Aorta (tissue), 5 donors: ENCODE results near the gene LRIT3. TPM values are rescaled to one million over a fixed set of nuclear protein-coding genes. Genes with fewer than 3 reads are reported as not detected.

Experiments
- ATAC-seq: fragments of 200-7000 bp; cut with Tn5 transposase; one replicate; pipeline ENCODE4 v1.9.1; 2022; ENCODE audit warnings: moderate library complexity; ENCODE audit not compliant: low FRiP score
- DNase-seq, 2 donors: peaks; one replicate each; pipeline ENCODE4 v3.0.0-alpha.2; 2020
- H3K27ac ChIP-seq, 2 donors: one replicate each; pipeline ENCODE4 v1.5.1; 2013; ENCODE audit warnings: low read length in 2 of 2, mild to moderate bottlenecking in 2 of 2, moderate library complexity in 2 of 2, control low read depth in 1 of 2, inconsistent platforms in 1 of 2, low read depth in 1 of 2
- H3K27me3 ChIP-seq, 2 donors: one replicate each; pipeline ENCODE4 v1.6.1; 2013; ENCODE audit warnings: control low read depth in 1 of 2, low read length in 1 of 2, mild to moderate bottlenecking in 1 of 2, moderate library complexity in 1 of 2; ENCODE audit not compliant: insufficient read depth in 2 of 2, control insufficient read depth in 1 of 2
- H3K36me3 ChIP-seq, 2 donors: one replicate each; pipeline ENCODE4 v1.6.1; 2013; ENCODE audit warnings: control low read depth in 1 of 2, low read length in 1 of 2, mild to moderate bottlenecking in 1 of 2; ENCODE audit not compliant: insufficient read depth in 2 of 2, control insufficient read depth in 1 of 2
- H3K4me1 ChIP-seq, 2 donors: one replicate each; pipeline ENCODE4 v1.6.1; 2013; ENCODE audit warnings: low read length in 2 of 2, control low read depth in 1 of 2, mild to moderate bottlenecking in 1 of 2, moderate library complexity in 1 of 2; ENCODE audit not compliant: insufficient read depth in 2 of 2, control insufficient read depth in 1 of 2
- H3K4me3 ChIP-seq, 2 donors: one replicate each; pipeline ENCODE4 v1.5.1; 2013; ENCODE audit warnings: low read length in 2 of 2, control low read depth in 1 of 2, mild to moderate bottlenecking in 1 of 2
- H3K9me3 ChIP-seq: one replicate; pipeline ENCODE4 v1.6.1; 2013; ENCODE audit warnings: mild to moderate bottlenecking, low read length; ENCODE audit not compliant: control insufficient read depth
- WGBS, 2 donors: extraction: QIAGEN DNeasy Blood & Tissue Kit; methylation state at CpG; one replicate each; pipeline ENCODE4 v1.1.7; 2013; 5-methylcytosine and 5-hydroxymethylcytosine counted together
- intact Hi-C, 2 donors: fragments of 100-400 bp; cut with DNase I; formaldehyde crosslinking; loops; one replicate each; pipeline versions ENCODE4 v1.14.2 to v1.15.0; 2022
- polyA plus RNA-seq, 2 donors: library from polyadenylated mRNA; stranded (reverse); fragments of 200-250 nt; gene quantifications; one replicate each; pipeline ENCODE4 v1.2.3, GENCODE V29; 2013
- total RNA-seq, 2 donors: library from RNA; stranded (reverse); fragmentation: NEBNext Ultra II Directional; extraction: Animal tissue kit (Norgen Biotek cat#: 25700); gene quantifications; one replicate each; pipeline ENCODE4 v1.2.1, GENCODE V29; 2021
- donor health status: healthy with polysubstance abuse.
- donor health status: Bipolar disorder and iron deficiency.
- donor health status: DM: no; HTN: no; CAD: no.
- donor health status: DM: no; HTN: no; CAD: no.
- donor health status: DM: yes; HTN: yes; CAD: no.

The LRIT3 gene
- total and polyA plus RNA-seq, 4 donors = 0.26 to 0.49 (median 0.36) TPM; not detected in 1

- H3K9me3 ChIP-seq = no peaks in the 10 kb centered on the region
- ATAC-seq (no peak), DNase-seq (no peak)
- intact Hi-C loops = no loop called here
- H3K4me3 ChIP-seq = no peak overlapping the region
- no peaks in the 10 kb centered on the region for H3K4me1 ChIP-seq
- peaks cover 0 to 1% of the 10 kb centered on the region in 2 donors for H3K27me3 ChIP-seq
- no peak overlapping the region for H3K27ac ChIP-seq
- H3K36me3 ChIP-seq = no peaks in the 10 kb centered on the region
- WGBS, 2 donors = 50 to 55% methylated on average over 1 of the region's 1 CpG
Observed at GRCh38 chr4:109908731-109909130, 60.8 kb downstream of the LRIT3 start.

GRCh38 chr4:109910256-109910655, 62.3 kb downstream of the LRIT3 start:
- WGBS, 2 donors = 76 to 79% methylated on average over 2 of the region's 2 CpGs
- DNase-seq = no peak
- H3K4me3 ChIP-seq = no peak overlapping the region
- no peak overlapping the region for H3K27ac ChIP-seq
- no peaks in the 10 kb centered on the region for H3K36me3 ChIP-seq
- H3K4me1 ChIP-seq = no peaks in the 10 kb centered on the region
- no peaks in the 10 kb centered on the region for H3K9me3 ChIP-seq
- peaks cover 0 to 1% of the 10 kb centered on the region in 2 donors for H3K27me3 ChIP-seq
- no peak for ATAC-seq
- intact Hi-C loops = no loop called here

GRCh38 chr4:109912706-109913595, 65.0 kb downstream of the LRIT3 start, which contains the start of gene EGF:
EGF (plus strand) TSS chr4:109912883; CDS start chr4:109913336, 453 bp downstream.
- no peaks in the 10 kb centered on the region for H3K9me3 ChIP-seq
- ATAC-seq (no peak), DNase-seq (no peak)
- peaks cover 0 to 1% of the 10 kb centered on the region in 2 donors for H3K27me3 ChIP-seq
- no peak within 1 kb of the TSS for H3K4me3 ChIP-seq
- 51% methylated on average over 9 of the region's 9 CpGs for WGBS, 2 donors
- intact Hi-C loops = no loop called here
- H3K27ac ChIP-seq = no peak within 1 kb of the TSS
- no peaks in the 10 kb centered on the region for H3K4me1 ChIP-seq
- H3K36me3 ChIP-seq = no peaks in the 10 kb centered on the region

- Histone ChIP-seq H3K27me3 (peaks cover 0 to 1% of the 10 kb centered on the region in 2 donors), H3K9me3 (no peaks in the 10 kb centered on the region), H3K4me3 (no peak overlapping the region), H3K4me1 (no peaks in the 10 kb centered on the region), H3K36me3 (no peaks in the 10 kb centered on the region), H3K27ac (no peak overlapping the region)
- ATAC-seq (no peak), DNase-seq (no peak)
- 87% methylated on average over 2 of the region's 2 CpGs for WGBS, 2 donors
- intact Hi-C loops = no loop called here
Observed at GRCh38 chr4:109913596-109914241, 65.8 kb downstream of the LRIT3 start.

- intact Hi-C loops = no loop called here
- H3K36me3 ChIP-seq = no peaks in the 10 kb centered on the region
- H3K27me3 ChIP-seq = peaks cover 0 to 1% of the 10 kb centered on the region in 2 donors
- no peak overlapping the region for H3K27ac ChIP-seq
- ATAC-seq (no peak), DNase-seq (no peak)
- H3K4me1 ChIP-seq = no peaks in the 10 kb centered on the region
- H3K4me3 ChIP-seq = no peak overlapping the region
- WGBS, 2 donors = 67 to 69% methylated on average over 3 of the region's 3 CpGs
- H3K9me3 ChIP-seq = no peaks in the 10 kb centered on the region
Observed at GRCh38 chr4:109914322-109914721, 66.4 kb downstream of the LRIT3 start.

GRCh38 chr4:109915385-109916026, 67.6 kb downstream of the LRIT3 start:
- intact Hi-C loops = no loop called here
- H3K4me1 ChIP-seq = no peaks in the 10 kb centered on the region
- no peak for ATAC-seq
- H3K9me3 ChIP-seq = no peaks in the 10 kb centered on the region
- DNase-seq = no peak
- H3K36me3 ChIP-seq = no peaks in the 10 kb centered on the region
- peaks cover 0 to 1% of the 10 kb centered on the region in 2 donors for H3K27me3 ChIP-seq
- no peak overlapping the region for H3K27ac ChIP-seq
- no peak overlapping the region for H3K4me3 ChIP-seq
- 71 to 79% methylated on average over 8 of the region's 8 CpGs for WGBS, 2 donors

- intact Hi-C loops = no loop called here
- no peaks in the 10 kb centered on the region for H3K4me1 ChIP-seq
- H3K36me3 ChIP-seq = no peaks in the 10 kb centered on the region
- no peak overlapping the region for H3K27ac ChIP-seq
- no peak overlapping the region for H3K4me3 ChIP-seq
- WGBS, 2 donors = 46 to 50% methylated on average over 4 of the region's 4 CpGs
- H3K9me3 ChIP-seq = no peaks in the 10 kb centered on the region
- ATAC-seq (no peak), DNase-seq (no peak)
- H3K27me3 ChIP-seq = peaks cover 0 to 1% of the 10 kb centered on the region in 2 donors
Observed at GRCh38 chr4:109916027-109916409, 68.1 kb downstream of the LRIT3 start.

GRCh38 chr4:109921384-109921808, 73.5 kb downstream of the LRIT3 start:
- Histone ChIP-seq H3K27me3 (no peaks in the 10 kb centered on the region), H3K27ac (no peak overlapping the region), H3K36me3 (no peaks in the 10 kb centered on the region), H3K4me1 (no peaks in the 10 kb centered on the region), H3K4me3 (no peak overlapping the region), H3K9me3 (no peaks in the 10 kb centered on the region)
- intact Hi-C loops = no loop called here
- WGBS, 2 donors = 13 to 20% methylated on average over 1 of the region's 1 CpG
- no peak for ATAC-seq
- no peak for DNase-seq
